ENCODE data around the gene ZSCAN23. TPM values are rescaled to one million over a fixed set of nuclear protein-coding genes. Genes with fewer than 3 reads are reported as not detected.

ZSCAN23 gene
- polyA plus RNA-seq, 1 donor from 2014 or later, result 14.7 TPM

DNA sequence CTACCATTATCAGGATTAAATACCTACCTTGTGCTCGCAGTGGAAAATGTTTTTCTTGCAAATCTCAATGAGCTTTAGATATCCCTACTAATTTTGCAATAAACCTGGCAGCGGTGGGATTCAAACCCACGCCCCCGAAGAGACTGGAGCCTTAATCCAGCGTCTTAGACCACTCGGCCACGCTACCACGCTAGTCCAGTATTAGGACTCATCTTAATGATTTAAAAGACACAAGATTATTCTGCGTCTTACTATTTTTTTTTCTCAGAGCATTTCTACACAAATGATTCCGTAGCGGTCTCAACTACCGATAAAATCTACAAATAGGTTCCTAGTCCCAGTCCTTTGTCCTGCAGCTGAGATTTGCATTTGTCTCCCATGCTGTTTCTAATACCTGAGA lies 35.2 kb upstream of the ZSCAN23 start:
- no peak overlapping the region for H3K4me3 ChIP-seq (ENCODE audit: low read length)
- H3K36me3 ChIP-seq (ENCODE audit: insufficient read depth, low read length), result no peaks in the 10 kb centered on the region
- no peaks in the 10 kb centered on the region for H3K27me3 ChIP-seq (ENCODE audit: insufficient read depth, low read depth, low read length)
- no peak overlapping the region for H3K27ac ChIP-seq (ENCODE audit: low read length)
- TF ChIP-seq, protein P1, sequence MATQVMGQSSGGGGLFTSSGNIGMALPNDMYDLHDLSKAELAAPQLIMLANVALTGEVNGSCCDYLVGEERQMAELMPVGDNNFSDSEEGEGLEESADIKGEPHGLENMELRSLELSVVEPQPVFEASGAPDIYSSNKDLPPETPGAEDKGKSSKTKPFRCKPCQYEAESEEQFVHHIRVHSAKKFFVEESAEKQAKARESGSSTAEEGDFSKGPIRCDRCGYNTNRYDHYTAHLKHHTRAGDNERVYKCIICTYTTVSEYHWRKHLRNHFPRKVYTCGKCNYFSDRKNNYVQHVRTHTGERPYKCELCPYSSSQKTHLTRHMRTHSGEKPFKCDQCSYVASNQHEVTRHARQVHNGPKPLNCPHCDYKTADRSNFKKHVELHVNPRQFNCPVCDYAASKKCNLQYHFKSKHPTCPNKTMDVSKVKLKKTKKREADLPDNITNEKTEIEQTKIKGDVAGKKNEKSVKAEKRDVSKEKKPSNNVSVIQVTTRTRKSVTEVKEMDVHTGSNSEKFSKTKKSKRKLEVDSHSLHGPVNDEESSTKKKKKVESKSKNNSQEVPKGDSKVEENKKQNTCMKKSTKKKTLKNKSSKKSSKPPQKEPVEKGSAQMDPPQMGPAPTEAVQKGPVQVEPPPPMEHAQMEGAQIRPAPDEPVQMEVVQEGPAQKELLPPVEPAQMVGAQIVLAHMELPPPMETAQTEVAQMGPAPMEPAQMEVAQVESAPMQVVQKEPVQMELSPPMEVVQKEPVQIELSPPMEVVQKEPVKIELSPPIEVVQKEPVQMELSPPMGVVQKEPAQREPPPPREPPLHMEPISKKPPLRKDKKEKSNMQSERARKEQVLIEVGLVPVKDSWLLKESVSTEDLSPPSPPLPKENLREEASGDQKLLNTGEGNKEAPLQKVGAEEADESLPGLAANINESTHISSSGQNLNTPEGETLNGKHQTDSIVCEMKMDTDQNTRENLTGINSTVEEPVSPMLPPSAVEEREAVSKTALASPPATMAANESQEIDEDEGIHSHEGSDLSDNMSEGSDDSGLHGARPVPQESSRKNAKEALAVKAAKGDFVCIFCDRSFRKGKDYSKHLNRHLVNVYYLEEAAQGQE (IDR thresholded peaks at IDR 0.05; ENCODE audit: borderline replicate concordance), result no peak
- TF ChIP-seq POLR2AphosphoS5 (IDR thresholded peaks at IDR 0.05), result no peak
- no peak for TF ChIP-seq MXI1 (conservative IDR thresholded peaks at IDR 0.05; ENCODE audit: poor library complexity, severe bottlenecking)
- TF ChIP-seq CTCF (IDR thresholded peaks at IDR 0.05; ENCODE audit: poor library complexity, severe bottlenecking), result no peak
- TF ChIP-seq TAF1 (IDR thresholded peaks at IDR 0.05; ENCODE audit: low read depth), result no peak
- TF ChIP-seq RAD21 (conservative IDR thresholded peaks at IDR 0.05), result no peak
- TF ChIP-seq EZH2 (IDR thresholded peaks at IDR 0.05; ENCODE audit: borderline replicate concordance, insufficient read depth, low read length, poor library complexity, severe bottlenecking), result no peak
- TF ChIP-seq SMC3 (conservative IDR thresholded peaks at IDR 0.05; ENCODE audit: poor library complexity), result no peak
- TF ChIP-seq EP300 (conservative IDR thresholded peaks at IDR 0.05; ENCODE audit: poor library complexity, severe bottlenecking), result no peak
- no peaks in the 10 kb centered on the region for H3K9me2 ChIP-seq (ENCODE audit: insufficient read depth, low read length)
- H3K79me2 ChIP-seq (replicated peaks; ENCODE audit: insufficient read depth, low read length), result no peaks in the 10 kb centered on the region
- no peak overlapping the region for H3K4me2 ChIP-seq (ENCODE audit: low read length)
- no peaks in the 10 kb centered on the region for H3F3A ChIP-seq (ENCODE audit: insufficient read depth, low read length, poor library complexity, severe bottlenecking)
- H4K20me1 ChIP-seq (ENCODE audit: insufficient read depth), result no peaks in the 10 kb centered on the region
- no peaks in the 10 kb centered on the region for H3K9me3 ChIP-seq (ENCODE audit: low read length)
- no peak overlapping the region for H2AFZ ChIP-seq (ENCODE audit: low read depth, low read length)
- H3K9ac ChIP-seq (ENCODE audit: low read length), result no peak overlapping the region

GRCh38 chr6:28474441-28475219 lies 31.3 kb upstream of the ZSCAN23 start:
- Histone ChIP-seq H3K36me3 (ENCODE audit: insufficient read depth, low read length) (no peaks in the 10 kb centered on the region), H4K20me1 (ENCODE audit: insufficient read depth) (no peaks in the 10 kb centered on the region), H3F3A (ENCODE audit: insufficient read depth, low read length, poor library complexity, severe bottlenecking) (no peaks in the 10 kb centered on the region), H3K27ac (ENCODE audit: low read length) (no peak overlapping the region), H3K79me2 (replicated peaks; ENCODE audit: insufficient read depth, low read length) (no peaks in the 10 kb centered on the region), H3K9me3 (ENCODE audit: low read length) (no peaks in the 10 kb centered on the region), H3K4me2 (ENCODE audit: low read length) (no peak overlapping the region), H3K27me3 (ENCODE audit: insufficient read depth, low read depth, low read length) (no peaks in the 10 kb centered on the region), H2AFZ (ENCODE audit: low read depth, low read length) (no peak overlapping the region), H3K9me2 (ENCODE audit: insufficient read depth, low read length) (no peaks in the 10 kb centered on the region), H3K9ac (ENCODE audit: low read length) (no peak overlapping the region), H3K4me3 (ENCODE audit: low read length) (peak overlapping the region; percentile 14)
- TF ChIP-seq EZH2 (IDR thresholded peaks at IDR 0.05; ENCODE audit: borderline replicate concordance, insufficient read depth, low read length, poor library complexity, severe bottlenecking), result no peak
- TF ChIP-seq, protein P1 (IDR thresholded peaks at IDR 0.05; ENCODE audit: borderline replicate concordance), result no peak
- no peak for TF ChIP-seq SMC3 (conservative IDR thresholded peaks at IDR 0.05; ENCODE audit: poor library complexity)
- TF ChIP-seq CTCF (IDR thresholded peaks at IDR 0.05; ENCODE audit: poor library complexity, severe bottlenecking), result no peak
- no peak for TF ChIP-seq TAF1 (IDR thresholded peaks at IDR 0.05; ENCODE audit: low read depth)
- TF ChIP-seq POLR2AphosphoS5 (IDR thresholded peaks at IDR 0.05), result no peak
- TF ChIP-seq EP300 (conservative IDR thresholded peaks at IDR 0.05; ENCODE audit: poor library complexity, severe bottlenecking), result no peak
- TF ChIP-seq MXI1 (conservative IDR thresholded peaks at IDR 0.05; ENCODE audit: poor library complexity, severe bottlenecking), result no peak

Data from neural cell (in vitro differentiated cells).